GM19468 (cell line): ENCODE data around the gene LRP1.
A peak's percentile ranks its signal among the peaks of the same experiment; 100 is the strongest.

ENCODE experiments used
- ATAC-seq: cut with Tn5 transposase; IDR thresholded peaks from one replicate; pipeline ENCODE4 v1.9.1; 2021; ENCODE audit warnings: mild to moderate bottlenecking, moderate library complexity, moderate number of reproducible peaks; ENCODE audit not compliant: unreplicated experiment; ENCODE audit errors: extremely low read depth

The LRP1 gene

DNA sequence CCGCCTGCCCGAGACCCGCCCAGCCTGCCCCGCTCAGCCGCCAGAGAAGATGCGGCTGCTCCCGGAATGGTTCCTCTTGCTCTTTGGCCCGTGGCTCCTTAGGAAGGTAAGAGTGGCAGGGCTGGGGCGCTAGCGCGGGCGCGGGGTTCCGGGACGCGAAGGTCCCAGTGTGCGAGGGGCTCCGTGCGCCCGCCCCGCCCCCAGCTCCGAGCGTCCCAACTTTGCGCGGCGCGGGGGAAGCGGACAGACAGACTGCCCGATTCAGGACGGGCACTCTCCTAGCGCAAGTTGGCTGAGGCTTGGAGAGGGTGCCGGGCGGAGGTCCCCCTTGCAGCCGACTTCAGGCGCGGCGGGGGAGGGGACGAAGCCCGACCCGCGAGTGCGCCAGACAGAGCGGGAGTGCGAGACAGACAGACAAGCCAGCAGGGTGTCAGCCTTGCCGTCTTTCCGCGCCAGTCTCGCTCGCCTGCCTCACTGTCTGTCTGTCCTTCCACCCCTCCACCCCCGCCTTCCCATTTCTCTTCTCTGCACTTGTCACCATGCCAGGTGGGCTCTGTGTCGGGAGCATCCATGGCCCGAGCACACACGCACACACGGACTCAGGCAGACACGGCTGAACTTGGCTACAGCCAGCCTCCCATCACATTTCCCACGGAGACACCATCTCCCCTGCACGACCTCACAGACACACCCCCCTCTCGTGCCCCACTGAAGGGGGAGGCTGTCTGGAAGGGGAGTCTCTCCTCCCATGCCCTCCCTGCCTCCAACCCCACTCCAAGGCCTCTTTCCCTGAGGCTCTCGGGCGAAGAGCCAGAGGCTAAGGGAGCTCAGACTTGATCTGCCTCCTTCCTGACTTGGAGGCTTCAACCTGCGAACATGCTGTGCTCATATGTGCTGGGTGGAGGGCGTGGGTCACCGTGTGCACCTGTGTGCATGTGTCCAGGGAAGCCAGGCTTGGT is 88.9 kb downstream of the LRP1 start:
- ATAC-seq, result no peak

GRCh38 chr12:57218030-57218853 is 90.0 kb downstream of the LRP1 start:
- no peak for ATAC-seq

DNA sequence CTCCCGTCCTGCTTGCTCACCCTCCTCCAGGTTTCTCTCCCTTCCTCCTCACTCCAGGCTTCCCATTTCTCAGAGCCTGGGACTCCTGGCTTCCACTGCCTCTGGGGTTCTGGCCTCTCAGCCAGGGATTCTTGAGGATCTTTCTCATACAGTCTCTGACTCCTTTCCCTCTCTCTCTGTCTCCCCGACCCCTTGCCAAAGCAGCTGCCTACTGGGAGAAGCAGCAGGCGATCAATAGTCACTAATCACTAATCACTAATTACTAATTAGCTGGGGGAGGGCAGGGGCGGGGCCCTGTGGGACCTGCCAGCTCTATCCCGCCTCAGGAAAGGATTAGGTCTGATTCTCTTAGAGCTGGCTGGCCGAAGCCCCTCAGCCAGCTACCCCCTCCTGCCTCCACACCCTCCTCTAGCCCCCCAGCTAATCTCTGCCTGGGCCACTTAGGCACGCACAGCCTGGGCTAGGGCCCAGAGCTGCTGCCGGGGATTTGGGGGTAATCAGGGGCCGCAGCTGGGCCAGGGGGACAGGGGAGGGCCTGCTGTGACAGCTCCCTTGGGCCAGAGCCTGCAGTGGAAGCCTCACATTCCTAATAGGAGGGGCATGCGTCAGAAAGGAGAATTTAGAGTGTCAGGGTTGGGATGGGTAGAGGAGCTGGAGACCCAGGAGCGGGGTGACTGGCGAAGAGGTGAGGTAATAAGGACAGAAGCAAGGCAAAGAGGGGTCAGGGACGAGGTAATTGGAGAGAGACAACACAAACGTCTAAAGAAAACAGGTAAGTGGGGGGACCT is 91.1 kb downstream of the LRP1 start:
- ATAC-seq, result no peak

DNA sequence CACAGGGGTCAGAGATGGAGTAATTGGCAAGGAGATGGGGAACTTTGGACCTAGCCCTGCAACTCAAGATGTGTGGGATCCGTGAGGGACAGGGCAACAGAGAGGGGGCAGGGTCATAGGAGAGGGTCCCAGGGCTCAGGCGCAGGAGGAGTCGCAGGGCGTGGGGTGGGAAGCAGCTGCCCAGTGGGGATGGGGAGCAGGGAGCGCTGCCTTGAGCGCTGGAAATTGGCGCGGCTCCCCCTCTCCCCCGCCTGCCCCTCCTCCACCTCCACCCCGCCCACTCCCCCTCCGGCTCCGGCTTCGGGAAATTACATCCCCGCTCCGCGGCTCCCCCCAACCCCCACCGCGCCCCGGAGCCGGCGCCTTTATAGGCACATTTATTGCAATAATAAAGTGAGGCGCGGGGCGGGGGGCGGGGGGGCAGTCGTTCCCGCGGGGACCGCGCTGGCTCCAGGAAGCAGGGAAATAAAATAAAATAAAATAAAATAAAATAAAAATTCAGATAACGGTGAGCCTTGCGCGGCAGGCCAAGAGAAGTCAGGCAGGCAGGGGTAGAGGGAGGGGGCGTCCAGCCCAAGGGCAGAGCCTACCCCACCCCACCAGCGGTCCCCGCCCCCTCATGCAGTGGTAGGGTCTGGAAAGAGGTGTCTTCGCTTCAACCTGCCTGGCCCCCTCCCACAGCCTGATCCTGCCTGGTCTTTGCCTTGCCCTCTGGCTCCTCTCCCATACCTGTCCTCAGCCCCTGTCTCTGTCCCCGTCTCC is 91.9 kb downstream of the LRP1 start:
- ATAC-seq, result no peak

DNA sequence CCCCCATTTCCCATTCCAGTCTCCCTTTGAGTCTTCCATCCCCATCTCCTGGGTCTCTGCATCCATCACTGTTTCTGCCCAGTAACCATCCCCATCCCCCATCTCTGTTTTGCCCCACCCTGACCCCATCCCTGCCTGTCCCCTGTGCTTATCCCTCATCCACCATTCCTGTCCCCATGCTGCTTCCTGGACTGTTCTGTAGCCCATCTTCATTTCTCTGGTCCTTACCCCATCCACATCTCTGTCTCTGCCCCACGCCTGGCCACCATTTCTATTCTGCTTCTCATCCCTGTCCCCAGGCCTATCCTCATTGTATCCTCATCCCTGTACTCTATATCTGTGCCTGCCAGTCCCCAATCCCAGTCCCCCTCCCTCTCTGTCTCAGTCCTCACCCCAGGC is 92.5 kb downstream of the LRP1 start:
- ATAC-seq, result no peak

DNA sequence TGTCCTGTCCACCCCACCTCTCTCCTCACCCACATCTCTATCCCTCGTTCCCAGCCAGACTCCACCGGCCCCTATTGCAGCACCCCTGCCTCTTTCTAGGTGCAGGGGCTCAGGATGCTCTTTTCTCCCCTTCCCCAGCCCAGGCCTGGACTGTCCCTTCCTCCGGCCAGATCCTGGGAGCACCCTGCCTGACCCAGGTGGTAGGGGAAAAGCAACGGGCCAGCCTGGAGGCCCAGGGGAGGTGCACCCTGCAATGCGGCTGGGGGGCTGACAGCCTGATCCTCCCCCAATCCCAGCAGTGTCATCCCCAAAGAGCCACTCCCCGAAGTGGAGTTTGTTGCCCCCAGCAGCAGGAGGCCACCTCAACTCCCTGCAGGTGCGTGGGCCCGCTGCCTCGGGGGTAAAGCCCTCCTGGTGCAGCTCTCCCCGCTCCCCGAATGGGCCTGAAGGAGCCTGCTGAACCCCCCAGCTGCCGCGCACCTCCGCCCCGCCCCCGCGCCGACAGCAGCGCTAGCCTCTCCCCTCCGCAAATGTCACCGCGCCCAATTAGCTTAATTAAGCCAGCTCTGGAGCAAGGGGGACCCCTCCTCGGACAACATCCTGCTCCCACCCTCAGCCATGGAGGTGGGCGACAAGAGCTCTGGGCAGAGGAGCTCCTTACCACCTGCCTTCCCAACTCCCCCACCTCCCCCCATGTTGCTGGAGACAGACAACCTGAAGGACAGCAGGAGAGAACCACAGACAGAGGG is 93.1 kb downstream of the LRP1 start:
- no peak for ATAC-seq

DNA sequence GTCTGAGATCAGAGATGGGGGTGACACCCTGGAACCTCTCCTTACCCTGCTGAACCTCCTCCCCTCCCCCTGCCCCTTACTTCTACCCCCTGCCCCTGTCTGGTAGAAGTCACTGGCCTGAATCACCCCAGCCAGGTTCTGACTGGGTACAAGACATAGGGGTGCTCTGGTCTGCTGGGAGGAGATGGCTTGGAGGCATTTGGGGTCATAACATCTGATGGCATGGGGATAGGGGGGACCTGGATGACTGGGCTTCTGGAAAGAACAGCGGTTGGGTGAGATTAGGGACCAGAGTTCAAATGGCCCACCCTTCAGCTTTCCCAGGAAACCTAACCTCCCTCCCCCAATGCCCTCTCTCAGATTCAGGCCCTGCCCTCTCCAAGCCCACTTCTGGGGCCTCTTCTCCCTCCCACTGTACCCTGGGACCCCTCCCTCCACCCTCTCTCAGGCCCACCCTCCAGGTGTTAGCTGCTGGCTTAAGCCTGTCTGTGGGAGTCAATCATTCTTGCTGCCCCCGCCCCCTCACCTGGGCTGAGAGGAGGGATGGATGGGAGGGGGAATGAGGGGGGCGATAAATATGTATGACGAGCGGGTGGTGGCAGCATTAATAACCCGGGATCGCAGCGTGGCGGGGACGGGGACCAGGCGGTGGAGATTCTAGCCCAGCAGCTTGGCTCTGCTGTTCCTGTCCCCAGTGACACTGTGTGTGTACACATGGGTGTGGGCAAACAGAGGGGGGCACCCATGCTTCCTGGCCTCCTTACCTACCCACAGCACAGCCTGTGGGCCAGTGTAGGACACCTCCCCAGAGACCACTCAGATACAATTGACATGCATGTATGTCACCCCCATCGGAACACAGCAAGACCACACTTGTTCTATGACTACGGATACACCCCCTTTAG is 94.3 kb downstream of the LRP1 start:
- no peak for ATAC-seq

GRCh38 chr12:57223191-57224165 is 95.2 kb downstream of the LRP1 start:
- ATAC-seq, result no peak

DNA sequence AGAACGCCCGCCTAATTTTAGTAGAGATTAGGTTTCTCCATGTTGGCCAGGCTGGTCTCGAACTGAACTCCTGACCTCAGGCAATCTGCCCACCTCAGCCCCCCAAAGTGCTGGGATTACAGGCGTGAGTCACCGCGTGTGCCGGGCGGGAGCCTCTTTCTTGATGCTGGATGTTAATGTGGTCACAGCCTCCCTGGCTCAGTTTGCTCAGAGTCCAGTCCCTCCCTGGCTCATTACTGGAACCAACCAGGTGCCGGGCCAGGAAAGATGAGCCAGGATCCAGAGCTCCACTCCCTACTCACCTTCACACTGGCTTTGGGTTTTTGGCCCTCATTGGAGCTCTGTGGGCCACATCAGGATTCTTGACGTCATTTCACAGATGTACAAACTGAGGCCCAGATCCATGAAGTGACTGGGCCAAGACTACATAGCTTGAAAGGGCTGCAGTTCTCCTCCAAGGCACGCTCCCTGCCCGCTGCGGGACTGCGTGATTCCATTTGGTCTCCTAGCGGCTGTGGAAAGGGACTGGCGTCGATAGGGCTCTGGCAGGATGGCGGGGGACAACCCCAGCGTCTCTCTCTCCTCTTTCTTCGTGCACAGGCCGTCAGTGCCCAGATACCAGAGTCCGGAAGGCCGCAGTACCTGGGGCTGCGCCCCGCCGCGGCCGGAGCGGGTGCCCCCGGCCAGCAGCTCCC is 96.1 kb downstream of the LRP1 start:
- ATAC-seq, result no peak

GRCh38 chr12:57224973-57225679 is 96.8 kb downstream of the LRP1 start:
- peak; percentile 56 for ATAC-seq

GRCh38 chr12:57225680-57226210 is 97.5 kb downstream of the LRP1 start:
- ATAC-seq, result no peak

GRCh38 chr12:57226588-57227314 is 98.5 kb downstream of the LRP1 start:
- no peak for ATAC-seq

- no peak for ATAC-seq
Observed at GRCh38 chr12:57227315-57228115, 99.2 kb downstream of the LRP1 start.

DNA sequence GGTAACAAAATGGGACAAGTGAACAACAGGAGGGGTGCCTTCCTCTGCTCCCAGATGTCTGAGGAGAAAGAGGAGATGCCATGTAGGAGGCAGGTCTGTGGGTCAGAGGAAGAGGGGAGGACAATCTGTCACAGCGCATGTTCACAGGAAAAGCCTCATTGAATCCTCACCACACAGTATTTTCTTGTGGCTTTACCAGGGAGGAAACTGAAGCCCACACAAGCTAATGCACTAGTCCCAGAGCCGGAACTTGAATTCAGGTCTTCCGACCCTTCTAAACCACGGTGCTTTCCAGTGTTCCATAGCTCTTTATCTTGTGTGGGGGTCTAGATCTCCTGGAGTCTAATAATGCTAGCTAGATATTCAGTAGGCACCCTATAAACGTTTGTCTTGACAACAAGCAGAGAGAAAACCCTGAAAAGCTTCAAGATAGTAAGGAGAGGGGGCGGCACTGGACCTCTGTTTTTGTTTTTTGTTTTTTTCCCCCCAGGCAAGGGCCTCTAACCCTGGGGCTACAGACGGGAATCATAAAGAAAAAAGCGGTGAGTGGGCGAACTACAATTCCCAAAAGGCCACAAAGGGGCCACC is 100.9 kb downstream of the LRP1 start:
- ATAC-seq, result no peak
